HG03575 (cell line): Measurements from ENCODE around the gene DNAAF8.
"Not testable (repeated sequence)": the region's sequence is repeated elsewhere in the genome, so short reads cannot be mapped to it uniquely, and the experiment has no call there.

Experiments used
- ATAC-seq: cut with Tn5 transposase; IDR thresholded peaks from one replicate; pipeline ENCODE4 v1.9.1; 2021; ENCODE audit not compliant: unreplicated experiment, insufficient number of reproducible peaks, low FRiP score; ENCODE audit errors: extremely low read depth

Gene DNAAF8

GRCh38 chr16:4713663-4714501, 20.5 kb upstream of the DNAAF8 start:
- ATAC-seq, result no peak

- no peak for ATAC-seq
Measured at GRCh38 chr16:4714996-4715395, 19.3 kb upstream of the DNAAF8 start.

- no peak for ATAC-seq
Measured at GRCh38 chr16:4718466-4718865, 15.9 kb upstream of the DNAAF8 start.

DNA sequence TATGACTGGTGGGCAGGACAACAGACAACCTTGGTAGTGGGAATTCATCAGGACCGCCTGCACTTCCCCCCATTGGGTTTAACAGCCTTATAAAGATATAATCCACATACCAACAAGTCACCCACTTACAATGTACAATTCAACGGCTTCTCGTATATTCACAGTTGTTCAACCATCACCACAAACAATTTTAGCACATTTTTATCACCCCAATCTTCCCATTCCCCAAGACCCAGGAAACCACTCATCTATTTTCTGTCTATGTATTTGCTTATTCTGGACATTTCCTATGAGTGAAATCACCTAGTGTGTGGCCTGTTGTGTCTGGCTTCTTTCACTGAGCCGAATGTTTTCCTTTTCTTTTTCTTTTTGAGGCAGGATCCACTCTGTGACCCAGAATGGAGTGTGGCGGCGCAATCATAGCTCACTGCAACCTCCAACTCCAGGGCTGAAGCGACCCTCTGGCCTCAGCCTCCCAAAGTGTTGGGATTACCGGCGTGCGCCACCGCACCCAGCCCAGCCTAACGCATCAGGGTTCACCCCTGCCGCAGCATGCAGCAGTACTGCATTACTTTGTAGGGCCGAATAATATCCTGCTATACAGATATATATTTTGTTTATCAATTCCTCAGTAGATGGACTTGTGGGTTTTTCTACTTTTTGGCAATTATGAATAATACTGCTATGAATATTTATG, 11.1 kb upstream of the DNAAF8 start:
- no peak for ATAC-seq

DNA sequence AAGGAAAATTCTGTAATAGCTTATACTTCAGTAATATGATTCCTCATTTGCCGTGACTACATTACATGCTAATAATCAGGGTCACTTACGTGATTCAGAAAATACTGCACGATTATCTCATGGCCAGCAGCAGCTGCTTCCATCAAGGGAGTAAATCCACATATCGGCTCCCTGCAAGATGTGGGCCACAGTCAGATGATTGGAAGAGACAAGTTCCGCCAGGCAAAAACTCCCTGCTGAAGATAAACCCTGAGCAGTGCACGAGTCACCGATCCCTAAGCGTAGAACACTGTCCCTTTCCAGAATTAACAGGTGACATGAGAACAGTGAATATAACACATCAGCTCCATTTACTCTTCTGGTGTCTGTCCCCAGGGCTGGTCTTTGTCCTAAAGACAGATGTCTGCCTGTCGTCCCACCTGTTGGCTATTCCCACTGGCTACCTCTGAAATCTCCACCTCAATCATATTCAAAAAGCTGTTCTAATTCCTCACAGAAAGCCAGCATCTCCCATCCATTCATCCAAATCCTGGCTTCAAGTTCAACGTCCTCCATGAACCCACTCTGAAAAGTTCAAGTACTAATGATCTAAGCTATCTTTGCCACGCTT, 9.6 kb upstream of the DNAAF8 start:
- ATAC-seq, result no peak

GRCh38 chr16:4726616-4727015, 7.7 kb upstream of the DNAAF8 start:
- no peak for ATAC-seq

DNA sequence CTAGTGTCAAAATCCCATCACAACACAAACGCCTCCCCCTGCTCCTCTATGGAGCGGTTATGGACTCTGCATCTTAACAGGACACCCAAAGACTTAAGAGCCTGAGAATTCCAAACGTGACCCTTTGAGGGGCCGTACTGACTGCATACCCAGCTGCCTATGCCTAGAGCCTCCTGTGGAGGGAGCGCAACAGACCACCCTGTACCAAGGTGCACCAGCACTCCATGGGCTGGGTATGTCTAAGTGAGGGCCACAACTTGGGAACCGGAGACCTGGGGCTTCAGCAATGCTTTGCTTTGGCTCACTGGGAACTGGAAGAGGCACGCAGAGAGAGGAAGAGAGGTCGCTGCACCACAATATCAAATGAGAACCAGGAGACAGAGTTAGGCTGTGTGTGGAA, 5.7 kb upstream of the DNAAF8 start:
- ATAC-seq, result no peak

DNA sequence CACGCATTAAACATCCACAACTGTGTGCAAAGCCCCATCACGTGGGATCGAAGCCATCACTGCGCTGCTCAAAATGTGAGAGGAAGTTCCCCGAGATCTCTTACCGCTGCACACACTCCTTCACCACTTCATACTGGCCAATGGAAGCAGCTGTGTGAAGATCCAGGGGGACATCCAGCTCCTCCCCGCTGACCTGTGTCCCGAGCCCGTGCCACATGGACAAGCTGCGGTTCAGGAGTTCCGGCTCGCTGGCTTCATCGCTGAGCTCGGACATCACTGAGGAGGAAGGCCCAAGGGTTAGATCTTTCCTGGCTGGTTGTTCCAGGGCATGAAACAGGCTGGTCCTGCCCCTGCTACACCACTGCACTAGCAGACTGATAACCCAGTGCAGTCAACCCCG, 4.5 kb upstream of the DNAAF8 start:
- ATAC-seq, result no peak

DNA sequence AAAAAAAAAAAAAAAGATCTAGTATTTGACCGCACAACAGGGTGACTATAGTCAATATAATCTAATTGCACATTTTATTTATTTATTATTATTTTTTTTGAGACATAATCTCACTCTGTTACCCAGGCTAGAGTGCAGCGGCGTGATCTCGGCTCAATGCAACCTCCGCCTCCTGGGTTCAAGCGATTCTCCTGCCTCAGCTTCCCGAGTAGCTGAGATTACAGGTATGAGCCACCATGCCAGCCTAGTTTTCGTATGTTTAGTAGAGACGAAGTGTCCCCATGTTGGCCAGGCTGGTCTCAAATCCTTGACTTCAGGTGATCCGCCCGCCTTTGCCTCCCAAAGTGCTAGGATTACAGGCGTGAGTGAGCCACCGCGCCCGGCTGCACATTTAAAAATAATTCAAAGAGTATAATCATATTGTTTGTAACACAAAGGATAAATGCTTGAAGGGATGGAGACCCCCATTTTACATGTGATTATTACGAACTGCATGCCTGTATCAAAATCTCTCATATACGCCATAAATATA, 1.1 kb upstream of the DNAAF8 start:
- no peak for ATAC-seq

- ATAC-seq, result no peak
Measured at GRCh38 chr16:4733747-4734062, 632 bp upstream of the DNAAF8 start.

DNA sequence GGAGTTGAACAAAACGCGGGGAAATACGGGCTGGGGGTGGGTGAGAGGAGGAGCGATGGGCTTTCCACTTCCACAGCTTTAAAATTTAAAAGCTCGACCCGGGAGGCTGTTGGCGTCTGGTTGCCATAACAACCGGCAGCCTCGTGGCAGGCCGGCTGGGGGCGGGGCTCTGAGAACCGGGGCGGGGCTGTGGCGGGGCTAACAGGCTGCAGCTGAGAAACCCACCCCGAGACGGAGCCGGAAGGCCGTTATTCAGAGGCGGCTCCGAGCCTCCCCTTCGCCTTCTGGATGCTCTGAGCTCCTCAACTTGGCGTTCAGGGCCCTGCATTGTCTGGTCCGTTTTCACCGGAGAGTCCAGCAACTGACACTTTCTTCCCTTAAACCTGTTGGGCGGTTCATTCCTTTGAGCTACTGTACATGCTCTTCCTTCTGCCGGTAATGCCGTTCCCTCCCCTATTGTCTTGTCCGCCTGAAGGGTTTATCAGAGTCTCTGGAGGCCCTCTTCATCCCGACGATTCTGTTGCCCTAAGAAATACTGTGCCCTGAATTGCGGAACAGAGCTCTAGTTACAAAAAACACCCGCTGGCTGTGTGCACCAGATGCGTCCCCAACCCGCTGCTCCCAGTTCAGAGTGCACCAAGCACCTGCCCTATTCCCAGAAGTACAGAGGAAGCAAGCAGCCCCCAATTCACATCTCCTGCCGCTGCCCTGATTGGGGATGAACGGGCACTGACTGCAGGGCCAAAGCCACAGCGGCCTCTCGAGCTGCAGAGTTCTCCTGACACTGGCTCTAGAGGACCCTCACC, 596 bp downstream of the DNAAF8 start:
- no peak for ATAC-seq

DNA sequence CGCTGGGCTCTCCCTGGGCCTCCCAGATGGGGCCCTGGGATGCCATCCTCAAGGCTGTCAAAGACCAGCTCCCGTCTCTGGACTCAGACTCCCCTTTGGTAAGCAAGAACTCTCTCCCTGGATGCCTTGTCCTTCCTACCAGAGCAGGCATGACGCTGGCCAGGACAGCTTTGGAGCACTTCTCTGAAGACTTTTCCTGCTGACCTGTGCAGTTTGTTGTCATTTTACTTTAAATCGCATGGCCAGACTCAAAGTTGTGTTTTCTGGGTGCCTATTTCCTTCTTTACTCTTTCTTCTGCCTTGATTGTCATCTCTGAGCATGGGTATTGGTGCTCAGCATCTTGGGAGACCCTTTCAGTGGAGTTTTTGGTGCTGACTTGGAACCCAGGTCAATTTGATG, 2.2 kb downstream of the DNAAF8 start:
- no peak for ATAC-seq

- ATAC-seq, result no peak
Measured at GRCh38 chr16:4737545-4737944, 3.2 kb downstream of the DNAAF8 start.

GRCh38 chr16:4738370-4738769, 4.0 kb downstream of the DNAAF8 start:
- ATAC-seq, result not testable (repeated sequence)

DNA sequence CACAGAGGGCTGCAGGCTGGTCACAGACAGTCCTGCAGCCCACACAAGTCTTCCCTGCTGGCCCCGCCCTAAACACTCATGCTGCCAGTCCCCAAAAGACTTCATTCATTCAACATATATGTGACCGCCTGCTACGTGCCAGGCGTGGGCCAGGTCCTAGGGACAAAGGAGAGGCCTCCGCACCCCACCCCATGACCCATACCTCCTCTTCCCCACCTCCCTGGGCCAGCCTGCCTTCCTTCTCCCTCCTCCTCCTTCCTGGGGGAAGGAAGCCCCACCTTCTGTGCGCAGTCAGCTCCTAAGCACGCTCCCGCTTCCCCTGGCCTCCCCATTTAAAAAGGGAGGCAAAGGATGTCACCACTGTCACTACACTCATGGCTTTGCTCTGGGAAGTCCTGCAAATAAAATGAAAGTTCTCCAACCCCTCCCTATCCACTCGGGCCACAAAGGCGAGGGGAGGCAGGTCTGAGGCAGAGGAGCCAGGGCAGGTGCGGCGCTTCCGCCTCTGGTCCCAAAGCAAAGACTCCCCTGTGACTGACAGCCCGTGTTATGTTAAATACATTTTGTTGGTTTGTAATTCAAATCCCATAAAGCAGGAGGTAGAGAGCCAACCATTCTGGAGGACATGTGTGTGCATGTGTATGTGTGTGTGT, 9.0 kb downstream of the DNAAF8 start:
- no peak for ATAC-seq

GRCh38 chr16:4744555-4745273, 10.4 kb downstream of the DNAAF8 start:
- ATAC-seq, result no peak

GRCh38 chr16:4745274-4745569, 10.9 kb downstream of the DNAAF8 start:
- ATAC-seq, result no peak

DNA sequence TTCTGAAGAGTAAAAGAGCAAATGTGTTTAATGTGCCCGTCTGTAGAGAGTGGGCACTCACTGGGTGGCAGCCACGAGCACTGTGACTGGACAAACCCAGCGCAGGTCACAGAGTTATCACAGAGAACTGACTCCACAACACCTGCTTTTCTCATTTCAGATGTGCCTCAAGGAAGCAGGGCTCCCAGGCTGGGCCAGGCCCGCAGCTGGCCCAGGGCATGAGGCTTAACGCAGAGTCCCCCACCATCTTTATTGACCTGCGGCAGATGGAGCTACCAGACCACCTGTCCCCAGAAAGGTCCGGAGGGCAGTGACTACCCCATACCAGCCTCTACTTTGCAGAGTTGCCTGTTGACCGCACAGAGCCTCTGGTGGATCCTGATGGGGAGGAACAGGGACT, 11.9 kb downstream of the DNAAF8 start:
- no peak for ATAC-seq
